Osteocyte (in vitro differentiated cells): ENCODE results near the gene ITPRIPL2. TPM values are rescaled to one million over a fixed set of nuclear protein-coding genes. Genes with fewer than 3 reads are reported as not detected.

ENCODE experiments used
- DNase-seq: peaks from one replicate; pipeline ENCODE4 v3.0.0; 2021; ENCODE audit warnings: mixed read lengths; ENCODE audit not compliant: unreplicated experiment; ENCODE audit errors: extremely low spot score
- H3K27ac Mint-ChIP-seq: one replicate; pipeline ENCODE4 v1.8.0; 2021; ENCODE audit warnings: mild to moderate bottlenecking, mixed read lengths; ENCODE audit not compliant: unreplicated experiment
- H3K27me3 Mint-ChIP-seq: one replicate; pipeline ENCODE4 v1.8.0; 2021; ENCODE audit warnings: mixed read lengths; ENCODE audit not compliant: unreplicated experiment
- H3K36me3 Mint-ChIP-seq: one replicate; pipeline ENCODE4 v1.8.0; 2021; ENCODE audit warnings: mixed read lengths; ENCODE audit not compliant: unreplicated experiment
- H3K4me1 Mint-ChIP-seq: one replicate; pipeline ENCODE4 v1.8.0; 2021; ENCODE audit warnings: mixed read lengths; ENCODE audit not compliant: unreplicated experiment
- H3K4me3 Mint-ChIP-seq: one replicate; pipeline ENCODE4 v1.8.0; 2021; ENCODE audit warnings: mild to moderate bottlenecking, moderate library complexity, mixed read lengths; ENCODE audit not compliant: unreplicated experiment
- H3K9me3 Mint-ChIP-seq: one replicate; pipeline ENCODE4 v1.8.0; 2021; ENCODE audit warnings: mixed read lengths; ENCODE audit not compliant: unreplicated experiment
- total RNA-seq: library from RNA; stranded (reverse); gene quantifications from 2 replicates; pipeline ENCODE4 v1.2.1, GENCODE V29; 2021
- TF ChIP-seq, protein P1 (sequence below): fragments of 200-600 bp; sonication (generic); IDR thresholded peaks from 2 replicates; pipeline ENCODE4 v1.5.0; 2021; ENCODE audit warnings: antibody characterized with exemption, mild to moderate bottlenecking, moderate library complexity

ITPRIPL2 gene
- total RNA-seq, 1 donor from 2014 or later, result 56.1 TPM

DNA sequence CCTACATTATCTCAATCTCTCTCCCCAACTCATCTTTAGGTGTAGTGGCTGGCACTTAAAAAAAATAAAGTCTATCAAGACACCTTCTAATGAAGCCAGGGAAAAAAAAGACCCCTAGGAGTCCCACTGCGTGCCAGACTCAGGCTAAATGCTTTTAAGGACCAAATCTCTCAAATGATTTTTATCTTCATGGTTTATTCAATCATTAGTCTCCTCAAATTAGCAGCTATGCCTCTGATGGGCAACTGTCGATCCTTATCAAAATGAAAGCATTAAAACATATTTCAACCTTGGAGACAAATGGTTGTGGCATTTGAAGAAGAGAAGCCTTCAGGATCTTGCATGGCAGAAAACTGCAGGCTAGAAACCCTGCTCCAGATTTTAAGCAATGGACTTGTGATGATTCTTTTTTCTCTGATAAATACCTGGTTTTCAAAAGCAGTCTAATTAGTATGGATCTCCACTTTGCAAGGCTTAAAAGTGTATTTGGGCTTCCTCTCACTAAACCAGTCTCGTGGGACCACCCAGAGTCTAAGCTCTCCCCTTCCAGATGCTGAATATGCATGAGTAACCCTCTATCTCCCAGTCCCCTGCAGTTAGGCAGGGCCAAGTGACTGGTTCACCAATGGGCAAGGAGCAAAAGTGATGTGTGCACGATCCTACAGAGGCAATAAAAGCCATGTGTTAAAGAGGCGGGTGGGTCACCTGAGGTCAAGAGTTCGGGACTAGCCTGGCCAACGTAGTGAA lies 14.9 kb downstream of the ITPRIPL2 start:
- H3K4me3 Mint-ChIP-seq, result no peak overlapping the region
- peaks cover 3% of the 10 kb centered on the region for H3K36me3 Mint-ChIP-seq
- TF ChIP-seq, protein P1, sequence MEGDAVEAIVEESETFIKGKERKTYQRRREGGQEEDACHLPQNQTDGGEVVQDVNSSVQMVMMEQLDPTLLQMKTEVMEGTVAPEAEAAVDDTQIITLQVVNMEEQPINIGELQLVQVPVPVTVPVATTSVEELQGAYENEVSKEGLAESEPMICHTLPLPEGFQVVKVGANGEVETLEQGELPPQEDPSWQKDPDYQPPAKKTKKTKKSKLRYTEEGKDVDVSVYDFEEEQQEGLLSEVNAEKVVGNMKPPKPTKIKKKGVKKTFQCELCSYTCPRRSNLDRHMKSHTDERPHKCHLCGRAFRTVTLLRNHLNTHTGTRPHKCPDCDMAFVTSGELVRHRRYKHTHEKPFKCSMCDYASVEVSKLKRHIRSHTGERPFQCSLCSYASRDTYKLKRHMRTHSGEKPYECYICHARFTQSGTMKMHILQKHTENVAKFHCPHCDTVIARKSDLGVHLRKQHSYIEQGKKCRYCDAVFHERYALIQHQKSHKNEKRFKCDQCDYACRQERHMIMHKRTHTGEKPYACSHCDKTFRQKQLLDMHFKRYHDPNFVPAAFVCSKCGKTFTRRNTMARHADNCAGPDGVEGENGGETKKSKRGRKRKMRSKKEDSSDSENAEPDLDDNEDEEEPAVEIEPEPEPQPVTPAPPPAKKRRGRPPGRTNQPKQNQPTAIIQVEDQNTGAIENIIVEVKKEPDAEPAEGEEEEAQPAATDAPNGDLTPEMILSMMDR, result no peak
- H3K27me3 Mint-ChIP-seq, result no peaks in the 10 kb centered on the region
- H3K27ac Mint-ChIP-seq, result no peak overlapping the region
- H3K9me3 Mint-ChIP-seq, result no peaks in the 10 kb centered on the region
- H3K4me1 Mint-ChIP-seq, result peaks cover 25% of the 10 kb centered on the region
- DNase-seq, result no peak

GRCh38 chr16:19130385-19130784 lies 16.6 kb downstream of the ITPRIPL2 start:
- Mint-ChIP-seq H3K4me3 (no peak overlapping the region), H3K36me3 (no peaks in the 10 kb centered on the region), H3K27me3 (no peaks in the 10 kb centered on the region), H3K4me1 (peaks cover 28% of the 10 kb centered on the region), H3K27ac (peak overlapping the region; percentile 95), H3K9me3 (no peaks in the 10 kb centered on the region)
- TF ChIP-seq, protein P1, result no peak
- DNase-seq, result no peak

GRCh38 chr16:19130852-19131824 lies 17.4 kb downstream of the ITPRIPL2 start:
- Mint-ChIP-seq H3K27me3 (no peaks in the 10 kb centered on the region), H3K9me3 (no peaks in the 10 kb centered on the region), H3K4me3 (peak overlapping the region; percentile 28), H3K36me3 (no peaks in the 10 kb centered on the region), H3K27ac (peak overlapping the region; percentile 95), H3K4me1 (peaks cover 35% of the 10 kb centered on the region)
- TF ChIP-seq, protein P1, result no peak
- no peak for DNase-seq

DNA sequence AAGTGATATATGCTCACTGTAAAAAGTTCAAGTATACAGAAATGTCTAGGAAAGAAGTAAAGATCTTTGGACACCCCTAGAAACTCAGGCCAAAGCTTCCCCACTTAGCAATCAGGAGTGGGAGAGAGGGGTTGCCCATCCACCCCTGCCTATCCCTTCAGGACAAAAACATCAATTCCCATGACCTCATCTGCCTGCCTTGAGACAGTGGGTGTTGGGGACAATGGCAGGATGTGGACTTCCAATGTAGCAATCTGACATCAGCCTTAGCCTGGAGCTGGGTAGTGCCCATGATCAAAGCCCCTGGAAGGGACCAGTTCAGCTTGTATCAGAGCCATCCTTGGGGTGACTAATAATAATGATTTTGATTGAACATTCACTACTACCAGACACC lies 18.1 kb downstream of the ITPRIPL2 start:
- no peaks in the 10 kb centered on the region for H3K27me3 Mint-ChIP-seq
- TF ChIP-seq, protein P1, result no peak
- DNase-seq, result no peak
- H3K4me3 Mint-ChIP-seq, result no peak overlapping the region
- H3K36me3 Mint-ChIP-seq, result no peaks in the 10 kb centered on the region
- H3K4me1 Mint-ChIP-seq, result peaks cover 42% of the 10 kb centered on the region
- no peak overlapping the region for H3K27ac Mint-ChIP-seq
- no peaks in the 10 kb centered on the region for H3K9me3 Mint-ChIP-seq

DNA sequence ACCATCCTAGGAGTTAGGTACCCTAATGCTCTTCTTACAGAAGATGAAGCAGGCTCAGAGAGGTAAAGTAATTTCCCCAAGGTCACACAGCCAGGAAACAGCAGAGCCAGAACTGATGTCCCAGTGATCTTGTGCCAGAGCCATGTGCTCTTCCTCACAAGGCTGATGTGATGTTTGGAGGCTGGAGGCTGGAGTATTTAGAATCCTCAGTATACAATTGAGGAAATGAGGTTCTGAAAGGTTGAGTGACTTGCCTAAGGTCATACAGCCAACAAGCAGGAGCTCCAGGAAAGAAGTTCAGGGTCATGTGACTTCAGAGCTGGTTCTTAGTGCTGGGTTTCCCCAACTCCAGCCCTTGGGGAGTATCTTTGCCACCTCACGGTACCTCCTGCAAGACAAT lies 18.5 kb downstream of the ITPRIPL2 start:
- H3K36me3 Mint-ChIP-seq, result no peaks in the 10 kb centered on the region
- H3K4me3 Mint-ChIP-seq, result no peak overlapping the region
- H3K4me1 Mint-ChIP-seq, result peaks cover 46% of the 10 kb centered on the region
- no peak for DNase-seq
- H3K27me3 Mint-ChIP-seq, result no peaks in the 10 kb centered on the region
- H3K9me3 Mint-ChIP-seq, result no peaks in the 10 kb centered on the region
- TF ChIP-seq, protein P1, result no peak
- no peak overlapping the region for H3K27ac Mint-ChIP-seq
